Measurements from ENCODE around the gene EHF. TPM values are rescaled to one million over a fixed set of nuclear protein-coding genes. Genes with fewer than 3 reads are reported as not detected.
A peak's percentile ranks its signal among the peaks of the same experiment; 100 is the strongest.

Gene EHF
- total RNA-seq, 1 donor from 2014 or later = 60.5 TPM

GRCh38 chr11:34649597-34649996 is 28.7 kb downstream of the EHF start:
- Histone ChIP-seq H3K27me3 (ENCODE audit: low read depth) (no peaks in the 10 kb centered on the region), H3K27ac (no peak overlapping the region), H3K4me1 (peaks cover 42% of the 10 kb centered on the region), H3K4me3 (no peak overlapping the region), H3K9me3 (no peaks in the 10 kb centered on the region), H3K36me3 (peaks cover 4% of the 10 kb centered on the region)
- ATAC-seq (no peak), DNase-seq (no peak)
- intact Hi-C loops (cut with DNase I) = no loop called here
- no peak for TF ChIP-seq CTCF (IDR thresholded peaks at IDR 0.05)

- Histone ChIP-seq H3K27ac (no peak overlapping the region), H3K4me1 (peaks cover 43% of the 10 kb centered on the region), H3K36me3 (peaks cover 4% of the 10 kb centered on the region), H3K4me3 (no peak overlapping the region), H3K9me3 (no peaks in the 10 kb centered on the region), H3K27me3 (ENCODE audit: low read depth) (no peaks in the 10 kb centered on the region)
- peak; percentile 34 to 47 for ATAC-seq
- no peak for TF ChIP-seq CTCF (IDR thresholded peaks at IDR 0.05)
- DNase-seq = no peak
- intact Hi-C loops (cut with DNase I) = no loop called here
These were observed 29.6 kb downstream of the EHF start for GRCh38 chr11:34650528-34650927.

- no peak for DNase-seq
- Histone ChIP-seq H3K9me3 (no peaks in the 10 kb centered on the region), H3K27me3 (ENCODE audit: low read depth) (no peaks in the 10 kb centered on the region), H3K36me3 (peaks cover 9% of the 10 kb centered on the region), H3K4me3 (no peak overlapping the region), H3K27ac (no peak overlapping the region), H3K4me1 (peaks cover 43% of the 10 kb centered on the region)
- TF ChIP-seq CTCF (IDR thresholded peaks at IDR 0.05) = no peak
- ATAC-seq = no peak
- intact Hi-C loops (cut with DNase I) = no loop called here
These were observed 30.7 kb downstream of the EHF start for GRCh38 chr11:34651551-34651950.

- DNase-seq (no peak), ATAC-seq (no peak)
- Histone ChIP-seq H3K27me3 (ENCODE audit: low read depth) (no peaks in the 10 kb centered on the region), H3K4me3 (no peak overlapping the region), H3K9me3 (no peaks in the 10 kb centered on the region), H3K27ac (no peak overlapping the region), H3K36me3 (peaks cover 16% of the 10 kb centered on the region), H3K4me1 (peaks cover 43% of the 10 kb centered on the region)
- TF ChIP-seq CTCF (IDR thresholded peaks at IDR 0.05) = no peak
- intact Hi-C loops (cut with DNase I) = no loop called here
These were observed 31.5 kb downstream of the EHF start for GRCh38 chr11:34652191-34652973.

- peak overlapping the region; percentile 46 for H3K27ac ChIP-seq
These were observed 32.1 kb downstream of the EHF start for GRCh38 chr11:34653031-34653430.

More at GRCh38 chr11:34653031-34653430, 32.1 kb downstream of the EHF start:
- Histone ChIP-seq H3K36me3 (peaks cover 18% of the 10 kb centered on the region), H3K9me3 (no peaks in the 10 kb centered on the region), H3K4me3 (no peak overlapping the region), H3K27me3 (ENCODE audit: low read depth) (no peaks in the 10 kb centered on the region), H3K4me1 (peaks cover 43% of the 10 kb centered on the region)
- DNase-seq = no peak
- TF ChIP-seq CTCF (IDR thresholded peaks at IDR 0.05) = no peak
- intact Hi-C loops (cut with DNase I) = no loop called here
- no peak for ATAC-seq

Data from lower lobe of right lung (tissue), 2 donors.